ENCODE measurements around the gene DDX39B. TPM values are rescaled to one million over a fixed set of nuclear protein-coding genes. Genes with fewer than 3 reads are reported as not detected.

The DDX39B gene
- total and polyA plus RNA-seq, 9 of the 15 experiments (the other 6 are each of a cell fraction or from before 2014, with no cell fraction given) = 479 to 869 (median 592) TPM

- no peak for TF ChIP-seq NCOA4 (IDR thresholded peaks at IDR 0.05; ENCODE audit: partially characterized antibody)
- no peak for TF ChIP-seq RNF2 (IDR thresholded peaks at IDR 0.05)
- peak; percentile 92 for TF ChIP-seq ZNF316 (IDR thresholded peaks at IDR 0.05)
- TF ChIP-seq DMBX1 (CRISPR knock-in tag; IDR thresholded peaks at IDR 0.05; ENCODE audit: borderline replicate concordance) = no peak
- no peak for TF ChIP-seq SIN3A (IDR thresholded peaks at IDR 0.05; ENCODE audit: borderline replicate concordance in 2 of 2, control insufficient read depth in 1 of 2, low read depth in 2 of 2, low read length in 2 of 2)
- peak; percentile 84 for TF ChIP-seq C11orf30 (IDR thresholded peaks at IDR 0.05; ENCODE audit: low read depth)
- TF ChIP-seq SAFB (IDR thresholded peaks at IDR 0.05; ENCODE audit: borderline replicate concordance, low read depth, low read length) = no peak
- no peak for TF ChIP-seq TAF1 (IDR thresholded peaks at IDR 0.05; ENCODE audit: control insufficient read depth, extremely low read depth, insufficient read depth, low read length, severe bottlenecking)
- no peak for TF ChIP-seq E2F8 (IDR thresholded peaks at IDR 0.05; ENCODE audit: low read depth, partially characterized antibody)
- TF ChIP-seq ELK3 (CRISPR knock-in tag; IDR thresholded peaks at IDR 0.05) = no peak
- TF ChIP-seq MTA3 (IDR thresholded peaks at IDR 0.05; ENCODE audit: borderline replicate concordance) = no peak
- no peak for TF ChIP-seq ZNF436 (CRISPR knock-in tag; IDR thresholded peaks at IDR 0.05)
- TF ChIP-seq ZNF584 (CRISPR knock-in tag; IDR thresholded peaks at IDR 0.05; ENCODE audit: low read depth) = 0 out of 2 replicates have a peak, but pooled peaks have one; percentile 34
- no peak for TF ChIP-seq RFX7 (CRISPR knock-in tag; IDR thresholded peaks at IDR 0.05)
- TF ChIP-seq DLX4 (CRISPR knock-in tag; IDR thresholded peaks at IDR 0.05) = no peak
- no peak for TF ChIP-seq GATAD2B (IDR thresholded peaks at IDR 0.05; ENCODE audit: borderline replicate concordance)
- TF ChIP-seq ATF7 (IDR thresholded peaks at IDR 0.05) = peak; percentile 40; the same call in 1 of the 2 replicates
- TF ChIP-seq FOXA3 (CRISPR knock-in tag; conservative IDR thresholded peaks at IDR 0.05 in 1 of 2, IDR thresholded peaks at IDR 0.05 in 1 of 2) = no peak
- TF ChIP-seq SMARCE1 (IDR thresholded peaks at IDR 0.05) = peak; percentile 35; the same call in 1 of the 2 replicates
- TF ChIP-seq NFE2 (IDR thresholded peaks at IDR 0.05; ENCODE audit: low read depth) = no peak
- TF ChIP-seq ZNF398 (CRISPR knock-in tag; IDR thresholded peaks at IDR 0.05) = no peak
- no peak for TF ChIP-seq PCBP1 (IDR thresholded peaks at IDR 0.05; ENCODE audit: low read depth, low read length, poor library complexity, severe bottlenecking)
Measured at GRCh38 chr6:31567531-31568370, 25.9 kb upstream of the DDX39B start (continued).
